Measurements from ENCODE around the gene STARD13.

The STARD13 gene

GRCh38 chr13:33285420-33286124 lies at the start of gene STARD13:
Gene STARD13 (minus strand): TSS chr13:33285755. CDS start chr13:33285638, 117 bp downstream.
- DNase-seq (ENCODE audit: low read depth in 2 of 2), result no peak

- no peak for DNase-seq (ENCODE audit: low read depth in 2 of 2)
Measured at GRCh38 chr13:33334831-33335230, 49.3 kb upstream of the STARD13 start.

GRCh38 chr13:33331962-33332361 lies 46.4 kb upstream of the STARD13 start:
- DNase-seq (ENCODE audit: low read depth in 2 of 2), result no peak

GRCh38 chr13:33330483-33330882 lies 44.9 kb upstream of the STARD13 start:
- no peak for DNase-seq (ENCODE audit: low read depth in 2 of 2)

- DNase-seq (ENCODE audit: low read depth in 2 of 2), result no peak
Measured at GRCh38 chr13:33328701-33329100, 43.1 kb upstream of the STARD13 start.

GRCh38 chr13:33326723-33327122 lies 41.2 kb upstream of the STARD13 start:
- no peak for DNase-seq (ENCODE audit: low read depth in 2 of 2)

- DNase-seq (ENCODE audit: low read depth in 2 of 2), result no peak
Measured at GRCh38 chr13:33326246-33326645, 40.7 kb upstream of the STARD13 start.

- no peak for DNase-seq (ENCODE audit: low read depth in 2 of 2)
Measured at GRCh38 chr13:33323801-33324510, 38.4 kb upstream of the STARD13 start.

GRCh38 chr13:33322965-33323668 lies 37.6 kb upstream of the STARD13 start:
- no peak for DNase-seq (ENCODE audit: low read depth in 2 of 2)

- no peak for DNase-seq (ENCODE audit: low read depth in 2 of 2)
Measured at GRCh38 chr13:33322543-33322809, 36.9 kb upstream of the STARD13 start.

GRCh38 chr13:33321686-33322542 lies 36.4 kb upstream of the STARD13 start:
- no peak for DNase-seq (ENCODE audit: low read depth in 2 of 2)

GRCh38 chr13:33319859-33320258 lies 34.3 kb upstream of the STARD13 start:
- no peak for DNase-seq (ENCODE audit: low read depth in 2 of 2)

GRCh38 chr13:33318744-33319143 lies 33.2 kb upstream of the STARD13 start:
- DNase-seq (ENCODE audit: low read depth in 2 of 2), result no peak

- no peak for DNase-seq (ENCODE audit: low read depth in 2 of 2)
Measured at GRCh38 chr13:33318037-33318436, 32.5 kb upstream of the STARD13 start.

- no peak for DNase-seq (ENCODE audit: low read depth in 2 of 2)
Measured at GRCh38 chr13:33316890-33317289, 31.3 kb upstream of the STARD13 start.

GRCh38 chr13:33313504-33313903 lies 27.9 kb upstream of the STARD13 start:
- DNase-seq (ENCODE audit: low read depth in 2 of 2), result no peak

GRCh38 chr13:33312861-33313212 lies 27.3 kb upstream of the STARD13 start:
- DNase-seq (ENCODE audit: low read depth in 2 of 2), result no peak

- no peak for DNase-seq (ENCODE audit: low read depth in 2 of 2)
Measured at GRCh38 chr13:33312150-33312860, 26.8 kb upstream of the STARD13 start.

GRCh38 chr13:33311040-33311439 lies 25.5 kb upstream of the STARD13 start:
- DNase-seq (ENCODE audit: low read depth in 2 of 2), result no peak

GRCh38 chr13:33310245-33311038 lies 24.9 kb upstream of the STARD13 start:
- no peak for DNase-seq (ENCODE audit: low read depth in 2 of 2)

- DNase-seq (ENCODE audit: low read depth in 2 of 2), result no peak
Measured at GRCh38 chr13:33308863-33309262, 23.3 kb upstream of the STARD13 start.
